Hepatocyte (in vitro differentiated cells): ENCODE results near the gene PSMG3.

Source experiments
- CTCF ChIP-seq: fragments of 200-600 bp; sonication (generic); IDR thresholded peaks from 2 replicates; pipeline ENCODE4 v1.5.1; 2016; ENCODE audit warnings: antibody characterized with exemption, mild to moderate bottlenecking; ENCODE audit not compliant: poor library complexity
- EZH2phosphoT487 ChIP-seq: fragments of 200-600 bp; sonication (generic); IDR thresholded peaks from one replicate; pipeline ENCODE4 v1.6.1; 2018; ENCODE audit warnings: antibody characterized with exemption, mild to moderate bottlenecking, low read depth, moderate library complexity; ENCODE audit not compliant: unreplicated experiment, severe bottlenecking

DNA sequence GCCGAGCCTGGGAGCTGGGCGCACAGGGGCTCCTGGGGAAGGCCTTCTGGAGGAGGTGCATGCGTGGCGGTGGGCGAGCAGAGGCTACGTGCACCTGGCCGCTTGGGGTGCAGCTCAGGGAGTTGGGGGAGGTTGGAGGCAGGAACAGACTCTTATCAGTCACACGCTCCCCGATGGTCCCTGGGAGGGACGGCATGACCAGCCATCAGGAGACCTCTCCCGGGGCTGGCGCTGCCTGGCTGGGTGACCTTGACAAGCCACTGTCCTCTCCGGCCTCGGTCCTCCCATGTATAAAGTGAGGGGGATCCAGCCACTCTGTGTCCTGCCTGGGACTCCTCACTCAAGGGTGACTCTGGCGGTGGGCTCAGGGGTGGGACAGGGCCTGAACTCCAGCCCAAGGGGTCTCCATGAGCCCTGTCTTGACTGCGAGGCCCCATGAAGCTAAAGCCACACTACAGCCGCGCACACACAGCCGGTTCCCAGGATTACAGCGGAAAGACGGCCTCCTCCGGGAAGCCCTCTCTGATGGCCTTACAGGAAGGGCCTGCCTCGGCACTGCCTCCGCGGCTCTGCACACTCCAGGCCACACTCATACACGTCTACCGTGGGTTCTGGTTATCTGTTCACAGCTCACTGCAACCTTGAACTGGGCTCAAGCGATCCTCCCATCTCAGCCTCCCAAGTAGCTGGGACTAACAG, 16.2 kb downstream of the PSMG3 start:
- TF ChIP-seq CTCF (no peak), EZH2phosphoT487 (no peak)
